ENCODE results near the gene REST. TPM values are rescaled to one million over a fixed set of nuclear protein-coding genes. Genes with fewer than 3 reads are reported as not detected.

The REST gene
- total and polyA plus RNA-seq, 2 of the 8 experiments (the other 6 are each of a cell fraction or from before 2014, with no cell fraction given) = 10.2 to 66.3 TPM

- TF ChIP-seq SIRT6 (IDR thresholded peaks at IDR 0.05; ENCODE audit: low read length) (no peak), JUN (IDR thresholded peaks at IDR 0.05; ENCODE audit: low read depth, low read length) (no peak), RAD21 (IDR thresholded peaks at IDR 0.05 in 1 of 2, conservative IDR thresholded peaks at IDR 0.05 in 1 of 2; ENCODE audit: low read depth in 2 of 2, low read length in 2 of 2) (no peak), ZNF274 (IDR thresholded peaks at IDR 0.05; ENCODE audit: borderline replicate concordance, extremely low read depth, low read length) (no peak), SAP30 (IDR thresholded peaks at IDR 0.05; ENCODE audit: insufficient read depth, insufficient replicate concordance, low read length) (no peak), MAX (IDR thresholded peaks at IDR 0.05) (peak; percentile 20; the same call in 1 of the 2 replicates), NANOG (IDR thresholded peaks at IDR 0.05; ENCODE audit: insufficient read depth, low read depth, low read length, poor library complexity, severe bottlenecking) (no peak)
Measured at GRCh38 chr4:56874166-56874565, 33.5 kb upstream of the REST start (continued).

Measured in H1 (cell line).